Skin of body (tissue), 2 donors: ENCODE measurements around the gene BMP2K. TPM values are rescaled to one million over a fixed set of nuclear protein-coding genes. Genes with fewer than 3 reads are reported as not detected.

ENCODE experiments used
- DNase-seq: peaks from one replicate; lab custom pipeline; 2025; lab: John Stamatoyannopoulos, UW
- total RNA-seq: library from RNA; depleted of rRNA; stranded (reverse); fragments of >200 nt; gene quantifications from one replicate; pipeline ENCODE4 v1.2.3, GENCODE V29; 2014

The BMP2K gene
- total RNA-seq = 48.3 TPM

DNA sequence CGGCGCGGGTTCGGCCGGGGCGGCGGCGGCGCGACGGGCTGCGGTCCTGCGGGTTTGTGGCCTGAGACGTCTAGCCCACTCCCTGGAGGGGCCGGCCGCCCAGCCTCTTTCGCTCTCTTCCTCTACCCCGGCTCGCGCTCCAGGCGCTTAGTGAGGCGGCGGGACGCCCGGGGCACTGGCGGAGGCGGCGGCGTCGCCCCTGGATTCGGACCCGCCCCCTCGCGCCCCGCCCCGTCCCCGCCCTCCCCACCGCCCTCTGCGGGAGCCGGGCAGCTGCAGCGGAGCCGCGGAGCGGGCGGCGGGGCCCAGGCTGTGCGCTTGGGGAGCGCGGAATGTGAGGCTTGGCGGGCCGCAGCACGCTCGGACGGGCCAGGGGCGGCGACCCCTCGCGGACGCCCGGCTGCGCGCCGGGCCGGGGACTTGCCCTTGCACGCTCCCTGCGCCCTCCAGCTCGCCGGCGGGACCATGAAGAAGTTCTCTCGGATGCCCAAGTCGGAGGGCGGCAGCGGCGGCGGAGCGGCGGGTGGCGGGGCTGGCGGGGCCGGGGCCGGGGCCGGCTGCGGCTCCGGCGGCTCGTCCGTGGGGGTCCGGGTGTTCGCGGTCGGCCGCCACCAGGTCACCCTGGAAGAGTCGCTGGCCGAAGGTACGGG is at the start of gene BMP2K:
Gene BMP2K, plus strand, starts transcription at position 272 of the 650 bp plus-strand sequence. Its CDS starts 194 bp downstream, at position 466.
- DNase-seq = peak; percentile 55

DNA sequence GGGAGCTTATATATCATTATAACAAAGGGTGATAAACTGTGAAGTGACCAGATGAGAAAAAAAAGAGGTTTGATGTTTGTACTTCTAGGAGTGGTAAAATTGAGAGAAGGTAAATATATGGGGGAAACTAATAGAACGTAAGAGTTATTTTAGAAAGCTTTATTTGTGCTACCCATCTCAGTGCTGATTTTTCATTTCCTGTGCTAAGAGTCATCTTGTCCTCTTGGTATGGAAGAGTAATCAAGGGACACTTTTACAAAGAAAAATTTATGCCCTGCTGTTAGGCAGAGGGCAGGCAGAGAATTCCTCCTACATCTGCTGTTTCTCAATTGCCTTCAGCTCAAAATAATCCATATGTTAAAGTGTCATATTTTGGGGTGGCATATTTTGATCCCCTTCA is 49.6 kb upstream of the BMP2K start:
- no peak for DNase-seq

DNA sequence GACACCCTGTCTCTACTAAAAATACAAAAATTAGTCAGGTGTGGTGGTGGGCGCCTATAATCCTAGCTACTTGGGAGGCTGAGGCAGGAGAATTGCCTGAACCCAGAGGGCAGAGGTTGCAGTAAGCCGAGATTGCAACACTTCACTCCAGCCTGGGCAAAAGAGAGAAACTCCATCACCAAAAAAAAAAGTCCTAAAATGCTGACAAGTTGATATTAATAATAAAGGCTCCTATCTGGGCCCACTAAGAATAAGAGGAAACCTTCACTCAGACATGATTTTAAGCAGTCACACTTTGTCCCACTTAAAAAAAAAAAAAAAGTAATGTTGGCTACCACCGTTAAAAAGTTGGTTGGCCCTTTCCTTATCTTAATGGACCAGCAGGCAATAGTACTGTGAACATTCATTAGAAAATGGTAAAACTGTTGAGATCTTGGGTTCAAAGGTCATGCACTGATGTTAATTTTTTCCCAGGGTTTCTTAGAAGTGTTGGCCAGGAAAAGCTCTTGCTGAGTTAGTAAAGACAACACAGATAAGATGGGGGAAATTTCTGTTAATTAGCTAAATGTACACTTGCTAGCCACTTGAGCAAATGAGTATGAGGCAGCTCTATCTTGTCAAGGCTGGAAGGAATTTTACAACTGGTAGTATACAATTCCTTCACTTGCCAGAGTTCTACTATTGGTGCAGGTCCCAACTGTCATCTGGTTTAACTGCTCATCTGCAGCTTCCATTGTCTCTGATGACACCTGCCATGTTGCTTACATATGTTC is 43.6 kb upstream of the BMP2K start:
- no peak for DNase-seq

DNA sequence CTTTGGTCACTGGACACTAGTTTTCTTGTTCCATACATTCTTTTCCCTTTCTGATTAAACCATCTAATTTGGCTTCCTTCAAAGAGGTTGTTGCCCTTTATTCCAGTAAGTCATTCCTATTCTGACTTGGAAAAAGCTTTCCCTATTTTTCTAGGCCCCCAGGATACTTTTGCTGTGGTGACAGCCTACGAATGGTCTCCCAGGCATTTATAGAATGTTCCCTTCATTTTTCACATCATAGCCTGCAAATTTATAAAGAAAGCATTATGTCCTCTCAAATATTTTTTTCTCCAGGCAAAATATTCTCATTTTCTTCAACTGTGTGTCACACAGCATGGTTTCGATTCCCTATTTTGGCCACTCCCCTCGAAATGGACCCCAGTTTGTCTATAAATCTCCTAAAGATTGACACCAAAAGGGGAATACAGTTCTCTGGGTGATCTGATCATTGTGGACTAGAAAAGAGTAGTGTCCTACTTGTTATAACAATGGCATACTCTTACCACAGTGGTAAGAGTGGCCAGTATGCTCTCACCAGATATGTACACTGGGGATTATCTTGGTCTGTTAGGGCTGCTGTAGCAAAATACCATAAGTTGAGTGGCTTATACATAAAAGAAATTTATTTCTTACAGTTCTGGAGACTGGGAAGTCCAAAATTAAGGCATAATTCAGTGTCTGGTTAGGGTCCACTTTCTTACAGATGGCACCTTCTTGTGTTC is 41.5 kb upstream of the BMP2K start:
- DNase-seq = no peak

DNA sequence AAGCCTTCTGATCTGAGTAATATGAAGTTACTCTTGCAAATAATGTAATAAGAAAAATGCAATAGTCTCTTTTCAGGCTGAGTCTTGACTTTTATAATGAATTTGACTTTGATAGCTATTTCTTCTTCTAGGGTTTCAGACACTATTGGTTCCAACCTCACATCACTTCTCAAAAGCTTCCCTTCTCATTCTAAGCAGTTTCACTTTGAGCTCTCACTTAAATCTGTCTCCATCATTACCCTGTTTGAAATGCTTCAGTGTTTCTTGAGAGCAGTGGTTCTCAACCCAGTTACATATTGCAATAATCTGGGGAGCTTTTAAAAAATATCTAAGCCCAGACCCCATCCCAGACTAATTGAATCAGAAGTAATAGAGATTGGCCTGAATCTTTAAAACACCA is 40.5 kb upstream of the BMP2K start:
- DNase-seq = no peak

DNA sequence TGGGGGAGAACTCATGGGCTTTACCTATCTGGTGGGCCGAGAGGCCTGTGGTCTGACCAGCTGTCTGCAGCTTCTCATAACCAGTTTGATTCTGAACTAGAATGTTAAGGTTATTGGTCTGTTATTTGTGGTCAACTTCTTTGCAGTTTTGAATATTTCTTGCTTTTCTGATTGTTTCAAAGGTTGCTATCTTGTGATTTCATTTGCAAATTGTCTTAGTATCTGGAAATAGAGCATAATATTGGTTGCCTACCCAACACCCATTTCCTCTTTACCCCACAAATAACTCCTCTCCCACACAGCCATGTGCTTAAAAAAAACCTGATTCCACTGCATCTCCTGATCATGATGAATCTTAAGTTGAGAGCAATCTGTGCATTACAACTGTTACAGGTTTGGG is 39.1 kb upstream of the BMP2K start:
- no peak for DNase-seq

DNA sequence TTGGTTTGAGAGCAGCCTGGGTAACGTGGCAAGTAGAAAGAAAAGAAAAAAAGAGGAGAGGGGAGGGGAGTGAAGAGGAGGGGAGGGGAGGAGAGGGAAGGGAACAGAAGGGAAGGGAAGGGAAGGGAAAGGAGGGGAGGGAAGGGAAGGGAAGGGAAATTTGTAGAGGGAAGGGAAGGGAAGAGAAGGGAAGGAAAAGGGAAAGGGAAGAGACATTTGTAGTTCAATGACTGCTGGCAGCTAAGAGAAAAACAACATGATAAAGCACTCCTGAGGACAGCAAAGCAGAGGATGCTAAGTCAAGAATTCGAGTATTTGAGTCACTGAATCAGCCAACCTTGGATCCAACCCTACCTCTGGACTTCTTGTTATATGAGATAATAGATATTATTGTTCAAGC is 38.2 kb upstream of the BMP2K start:
- DNase-seq = no peak

DNA sequence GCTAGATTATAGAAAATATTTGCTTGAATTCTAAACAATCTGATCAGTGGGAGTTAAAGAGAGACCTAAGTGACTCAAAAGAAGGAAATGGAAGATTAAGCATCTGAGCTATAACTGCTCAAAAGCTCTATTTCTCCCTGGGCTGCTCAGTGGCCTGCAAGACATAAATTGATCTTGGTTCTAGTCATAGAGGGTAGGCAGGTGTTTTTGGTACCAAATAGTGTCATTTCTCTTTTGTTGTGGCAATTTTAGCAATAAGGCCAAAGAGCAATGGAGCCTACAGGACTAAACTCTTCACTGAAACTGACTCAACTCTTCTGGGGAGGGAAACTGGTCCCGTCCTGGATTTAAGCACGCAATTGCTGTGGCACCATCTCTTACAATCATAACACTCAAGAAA is 33.9 kb upstream of the BMP2K start:
- DNase-seq = no peak

DNA sequence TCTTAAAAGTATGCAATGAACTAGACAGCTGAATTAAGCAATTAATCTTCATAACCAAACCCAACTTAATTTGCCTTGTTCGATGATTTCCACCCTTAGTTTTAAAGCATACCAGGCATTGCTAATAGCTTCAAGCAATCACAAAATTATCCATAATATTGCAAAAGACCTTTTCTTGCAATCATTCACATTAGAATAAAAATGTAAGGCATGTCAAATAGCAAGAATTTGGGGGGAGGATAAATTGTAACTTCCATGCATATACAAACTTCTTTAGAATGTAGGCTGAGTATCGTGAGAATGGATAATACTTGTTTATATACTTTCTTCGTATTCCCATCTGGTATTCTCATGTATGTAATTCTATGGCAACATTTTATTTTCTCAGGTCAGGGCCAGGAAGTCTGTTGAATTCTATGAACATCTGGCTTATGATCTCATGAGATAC is 28.7 kb upstream of the BMP2K start:
- DNase-seq = peak; percentile 28

DNA sequence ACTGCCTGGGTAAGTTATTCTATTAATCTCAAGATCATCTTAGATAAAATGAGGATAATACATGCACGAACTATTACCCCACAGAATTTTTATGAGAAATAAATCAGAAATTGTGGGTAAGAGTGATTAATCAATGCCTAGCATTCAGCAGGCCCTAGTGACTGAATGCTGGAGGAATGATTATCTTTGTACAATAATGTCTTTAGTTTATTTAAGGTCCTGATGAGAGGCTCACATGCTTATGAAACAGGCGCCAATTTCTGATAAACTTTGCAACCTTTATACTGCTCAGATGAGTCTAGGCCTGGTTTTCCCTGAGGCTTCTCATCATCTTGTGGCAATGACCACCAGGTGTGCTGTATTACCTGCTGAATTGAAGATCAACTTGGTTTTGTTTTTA is 27.8 kb upstream of the BMP2K start:
- no peak for DNase-seq

DNA sequence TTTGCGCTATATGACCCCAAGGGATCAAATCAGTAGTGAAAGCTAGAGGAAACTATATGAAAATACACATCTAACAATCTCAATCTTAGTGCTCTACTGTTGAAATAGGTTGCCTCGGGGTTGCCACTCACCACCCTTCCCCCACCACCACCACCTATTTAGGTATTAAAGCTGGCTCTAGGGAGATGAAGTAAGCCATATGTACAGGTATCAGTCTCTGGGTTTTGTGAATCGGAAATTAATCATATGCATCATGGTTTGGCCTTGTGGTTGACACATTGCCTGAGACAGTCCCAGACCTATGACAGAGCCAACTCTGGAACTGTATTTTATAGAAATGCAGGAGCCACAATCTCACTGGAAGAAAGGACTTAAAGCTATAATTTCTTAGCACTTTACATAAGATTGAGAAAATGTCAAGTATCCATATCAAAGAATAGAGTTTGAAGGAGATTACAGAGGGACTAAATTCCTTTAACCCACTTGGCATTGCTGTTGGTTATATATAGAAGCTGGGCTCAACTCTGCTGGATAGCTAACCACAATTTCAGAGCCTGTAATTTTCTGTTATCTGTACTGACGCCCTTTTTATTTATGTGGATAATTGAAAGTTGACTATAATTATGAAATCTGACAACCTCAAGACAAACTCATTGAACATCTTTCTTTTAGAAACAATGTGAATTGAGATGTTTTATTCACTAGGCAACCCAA is 26.7 kb upstream of the BMP2K start:
- DNase-seq = no peak

DNA sequence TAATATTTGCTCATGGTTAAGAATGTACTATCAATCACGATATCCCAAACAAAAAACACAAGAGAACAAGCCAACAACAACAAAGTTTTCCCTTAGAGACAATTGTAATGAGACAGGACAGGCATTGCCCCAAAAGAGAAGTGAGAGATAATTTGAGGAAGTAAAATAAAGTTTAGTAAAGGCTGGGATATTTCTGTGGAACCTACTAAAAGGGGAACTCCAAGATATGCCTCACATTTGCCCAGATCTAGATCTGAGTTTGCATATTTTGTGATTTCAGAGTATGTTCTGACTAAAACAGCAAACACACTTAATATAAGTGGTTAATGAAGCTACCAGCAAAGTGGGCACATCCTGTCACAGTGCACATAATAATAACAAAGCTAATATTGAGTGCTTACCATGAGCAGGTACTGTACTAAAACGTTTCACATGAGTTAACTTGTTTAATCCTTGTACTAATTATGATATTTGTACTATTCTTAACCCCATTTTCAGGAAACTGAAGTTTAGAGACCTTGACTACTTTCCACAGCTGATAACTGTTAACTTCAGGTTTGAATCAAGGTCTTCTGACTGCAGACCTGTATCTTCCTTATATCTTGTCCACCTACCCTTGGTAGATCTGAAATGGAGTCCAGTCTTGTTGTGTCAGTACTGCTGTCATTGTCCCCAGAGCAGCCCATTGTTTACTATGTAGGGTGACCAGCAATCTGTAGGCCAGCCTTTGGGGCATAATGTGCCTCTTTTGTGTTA is 26.0 kb upstream of the BMP2K start:
- DNase-seq = no peak

DNA sequence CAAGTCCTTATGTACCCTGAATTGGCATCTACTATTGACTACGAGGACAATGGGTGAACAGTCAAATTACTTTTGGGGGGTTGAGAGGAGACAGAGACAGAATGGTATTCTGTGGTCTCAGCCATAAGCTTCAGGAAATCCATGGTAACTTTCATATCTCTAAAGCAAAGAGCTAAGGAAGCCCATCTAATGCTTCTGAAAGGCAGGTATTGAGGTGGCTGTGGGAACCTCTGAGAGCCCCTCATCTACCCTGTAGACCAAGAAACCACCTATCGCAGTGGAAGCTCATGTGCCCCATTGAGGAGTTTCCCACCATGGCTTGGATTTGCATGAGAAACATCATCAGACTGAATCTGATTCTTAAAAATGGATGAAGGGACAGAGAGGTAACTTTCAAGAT is 23.1 kb upstream of the BMP2K start:
- DNase-seq = no peak

DNA sequence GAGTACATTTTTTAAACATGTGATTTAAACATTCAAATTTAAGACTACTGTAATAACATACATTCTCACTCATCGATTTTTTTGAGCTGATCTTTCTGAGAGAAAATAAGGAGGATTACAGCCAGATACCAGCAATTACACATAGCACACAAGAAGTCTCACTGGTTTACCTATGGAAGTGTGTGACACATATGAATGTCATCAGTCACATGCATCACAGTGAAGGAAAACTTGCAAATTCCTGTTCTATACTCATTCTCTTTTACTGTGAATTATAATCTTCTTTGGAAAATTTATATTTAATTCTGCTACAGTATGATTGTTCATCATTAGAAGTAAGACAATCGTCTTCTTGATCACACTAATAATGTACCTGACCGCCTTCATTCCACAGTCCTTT is 21.3 kb upstream of the BMP2K start:
- DNase-seq = no peak

DNA sequence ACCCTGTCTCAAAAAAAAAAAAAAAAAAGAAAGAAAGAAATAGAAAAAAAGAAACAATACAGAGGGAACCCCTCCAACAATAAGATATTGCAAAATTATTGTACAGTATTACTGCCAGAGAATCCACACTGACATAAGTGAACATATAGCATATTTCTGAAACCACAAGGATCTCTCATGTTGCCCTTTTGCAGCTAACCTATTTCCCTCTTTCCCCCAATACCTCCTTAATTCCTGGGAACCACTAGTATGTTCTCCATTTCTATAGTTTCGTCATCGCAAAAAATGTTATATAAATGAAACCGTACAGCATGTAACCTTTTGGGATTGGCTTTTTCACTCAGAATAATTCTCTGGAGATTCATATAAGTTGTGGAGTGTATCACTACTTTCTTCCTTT is 20.0 kb upstream of the BMP2K start:
- DNase-seq = no peak

DNA sequence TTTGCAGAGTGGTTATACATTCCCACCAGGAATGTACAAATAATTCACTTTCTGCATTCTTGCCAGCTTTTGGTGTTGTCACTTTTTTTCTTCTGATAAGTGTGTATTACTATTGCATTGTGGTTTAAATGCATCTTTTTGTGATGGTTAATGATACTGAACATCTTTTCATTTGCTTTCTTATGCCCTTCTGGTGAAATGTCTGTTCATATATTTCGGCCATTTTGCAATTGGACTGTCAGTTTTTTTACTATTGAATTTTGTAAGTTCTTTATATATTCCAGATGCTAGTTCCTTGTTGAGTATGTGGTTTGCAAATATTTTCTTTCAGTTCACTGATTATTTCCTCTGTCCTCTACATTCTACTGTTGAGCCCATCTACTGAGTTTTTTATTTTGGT is 19.4 kb upstream of the BMP2K start:
- no peak for DNase-seq

DNA sequence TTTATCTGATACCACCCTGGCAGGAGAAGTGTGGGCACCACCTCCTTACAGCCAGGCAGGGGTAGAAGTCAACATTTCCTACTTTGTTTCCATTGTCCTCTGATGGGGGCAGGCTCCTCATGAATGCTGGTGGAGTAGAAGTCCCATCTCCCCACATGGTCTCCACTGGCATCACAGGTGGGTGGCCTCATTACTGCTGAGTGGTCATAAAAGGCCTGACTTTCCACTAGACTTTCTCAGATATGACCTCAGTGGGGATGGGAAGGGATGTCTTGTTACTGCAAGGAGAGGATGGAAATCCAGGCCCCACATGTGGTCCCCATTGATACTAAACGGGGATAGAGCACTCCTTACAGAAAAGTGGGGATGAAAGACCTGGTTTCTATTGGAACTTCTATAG is 18.6 kb upstream of the BMP2K start:
- DNase-seq = no peak

DNA sequence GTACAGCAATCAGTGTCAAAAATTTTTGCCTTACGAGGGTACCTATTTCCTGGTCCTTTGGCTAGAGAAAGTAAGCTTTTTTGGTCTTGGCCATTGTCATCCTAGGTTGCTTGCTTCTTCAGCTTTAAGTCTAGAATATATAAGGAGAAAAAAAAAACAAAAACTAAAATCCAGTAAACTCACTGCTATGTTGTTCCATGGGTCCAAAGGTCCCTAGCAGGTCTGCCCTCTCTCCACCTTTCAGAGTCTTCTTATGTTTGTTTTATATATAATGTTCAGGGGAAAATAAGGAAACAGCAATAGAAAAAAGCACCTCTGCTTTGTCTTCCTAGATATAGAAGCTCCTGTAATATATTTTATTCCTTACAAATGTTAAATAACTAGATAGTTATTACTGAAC is 18.1 kb upstream of the BMP2K start:
- no peak for DNase-seq

DNA sequence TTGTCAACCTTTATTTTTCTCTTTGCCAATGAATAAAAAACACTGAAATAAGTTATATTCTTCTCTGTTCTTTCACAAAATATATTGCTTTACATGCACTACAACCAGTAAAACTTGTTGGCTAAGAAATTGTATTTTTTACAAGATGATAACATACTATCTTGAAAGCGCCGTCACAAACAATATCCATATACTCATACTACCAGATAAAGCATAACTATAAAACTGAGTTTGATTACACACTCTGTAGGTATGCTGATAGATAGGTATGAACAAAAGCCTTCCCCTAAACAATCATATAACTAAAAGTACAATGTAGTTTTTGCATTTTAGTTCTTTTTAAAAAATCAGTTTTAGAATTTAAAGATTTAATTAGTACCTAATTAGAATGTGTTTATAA is 13.6 kb upstream of the BMP2K start:
- DNase-seq = no peak

DNA sequence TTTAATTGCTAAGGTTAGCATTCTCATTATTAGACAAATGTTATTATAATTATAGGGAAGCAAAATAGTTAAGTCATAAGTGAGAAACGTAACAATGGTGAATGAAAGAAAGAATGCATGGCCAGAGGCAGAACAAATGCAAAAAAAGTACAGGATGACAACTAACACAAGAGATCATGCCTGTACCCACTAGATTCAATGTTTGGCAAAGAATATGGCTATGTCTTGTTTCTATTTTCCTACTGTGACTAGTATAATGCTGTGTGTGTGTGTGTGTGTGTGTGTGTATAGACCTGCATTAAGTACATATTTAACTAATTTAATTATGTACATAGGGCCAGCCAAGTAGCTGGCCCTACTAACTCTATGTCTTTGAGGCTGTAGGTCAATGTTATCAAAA is 12.9 kb upstream of the BMP2K start:
- no peak for DNase-seq

DNA sequence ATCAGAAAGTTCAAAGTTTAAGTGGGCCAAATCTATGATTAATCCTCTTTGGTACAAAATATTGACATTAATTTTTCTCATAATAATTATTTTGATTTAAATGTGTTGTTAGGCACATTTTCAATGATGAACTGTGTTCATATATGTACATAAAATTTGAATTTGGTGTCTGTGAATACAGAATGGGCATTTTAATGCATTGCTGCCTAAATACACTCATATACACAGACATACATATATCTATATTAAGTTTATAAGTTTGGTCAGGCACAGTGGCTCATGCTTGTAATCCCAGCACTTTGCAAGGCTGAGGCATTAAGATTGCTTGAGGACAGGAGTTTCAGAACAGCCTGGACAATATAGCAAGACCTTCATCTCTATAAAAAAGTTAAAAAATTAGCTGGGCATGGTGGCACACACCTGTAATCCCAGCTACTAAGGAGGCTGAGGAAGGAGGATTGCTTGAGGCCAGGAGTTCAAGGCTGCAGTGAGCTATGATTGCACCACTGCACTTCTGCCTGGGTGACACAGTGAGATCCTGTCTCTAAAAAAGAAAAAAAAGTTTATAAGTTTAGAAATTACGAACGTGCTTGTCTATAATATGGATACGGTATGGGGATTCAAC is 12.3 kb upstream of the BMP2K start:
- no peak for DNase-seq
